Activated CD4-positive, alpha-beta memory T cell treated with anti-CD3 and anti-CD28 coated beads, Interleukin-2, amount 10 ng/mL, durations not matched to agents 7 days and 5 days (primary cell): ENCODE measurements around the gene CTTN. TPM values are rescaled to one million over a fixed set of nuclear protein-coding genes. Genes with fewer than 3 reads are reported as not detected.
A peak's percentile ranks its signal among the peaks of the same experiment; 100 is the strongest.

ENCODE experiments used
- CTCF ChIA-PET: fragments of 350-600 bp; sonication (Branson Sonifier 250); formaldehyde crosslinking; loops from one replicate; lab custom pipeline; 2021; ENCODE audit warnings: antibody characterized with exemption, inconsistent platforms; lab: Charles Lee
- POLR2A ChIA-PET: fragments of 350-600 bp; sonication (Branson Sonifier 250); formaldehyde crosslinking; loops from one replicate; lab custom pipeline; 2021; ENCODE audit warnings: antibody characterized with exemption; lab: Charles Lee
- DNase-seq: peaks from one replicate; pipeline ENCODE4 v3.0.0-alpha.2; 2020
- H3K27ac Mint-ChIP-seq: one replicate; pipeline ENCODE4 v1.8.0; 2021; ENCODE audit warnings: mild to moderate bottlenecking, mixed read lengths
- H3K27me3 Mint-ChIP-seq: one replicate; pipeline ENCODE4 v1.8.0; 2021; ENCODE audit warnings: mixed read lengths
- H3K36me3 Mint-ChIP-seq: one replicate; pipeline ENCODE4 v1.8.0; 2021; ENCODE audit warnings: low read depth, mixed read lengths
- H3K4me1 Mint-ChIP-seq: one replicate; pipeline ENCODE4 v1.8.0; 2021; ENCODE audit warnings: mixed read lengths
- H3K4me3 Mint-ChIP-seq: one replicate; pipeline ENCODE4 v1.8.0; 2021; ENCODE audit warnings: mild to moderate bottlenecking, mixed read lengths
- H3K9me3 Mint-ChIP-seq: one replicate; pipeline ENCODE4 v1.8.0; 2021; ENCODE audit warnings: mixed read lengths
- total RNA-seq, 2 experiments: library from RNA; stranded (reverse); gene quantifications; one replicate each; pipeline ENCODE4 v1.2.3, GENCODE V29; 2021

CTTN gene
- total RNA-seq, result 1 to 10 TPM; 1.7 to 1.9 TPM

GRCh38 chr11:70397983-70398833 is at the start of gene CTTN:
Gene CTTN (plus strand): TSS chr11:70398529. CDS start chr11:70407298, 8,769 bp downstream.
- Mint-ChIP-seq H3K27me3 (peaks cover 63% of the 10 kb centered on the region), H3K4me3 (peak within 1 kb of the TSS; percentile 66), H3K36me3 (no peaks in the 10 kb centered on the region), H3K4me1 (peaks cover 21% of the 10 kb centered on the region), H3K9me3 (no peaks in the 10 kb centered on the region), H3K27ac (peak within 1 kb of the TSS; percentile 41)
- DNase-seq, result peak; percentile 63
- ChIA-PET POLR2A (interaction anchor here (1.1 kb wide), 1 partner anchor 34 kb away, joined by 4 read pairs; no protein-coding TSS in a partner anchor), CTCF (no interaction called here)

- Mint-ChIP-seq H3K4me1 (no peaks in the 10 kb centered on the region), H3K4me3 (no peak overlapping the region), H3K27me3 (no peaks in the 10 kb centered on the region), H3K27ac (no peak overlapping the region), H3K9me3 (no peaks in the 10 kb centered on the region), H3K36me3 (peaks cover 20% of the 10 kb centered on the region)
- POLR2A ChIA-PET, result interaction anchor here (1.1 kb wide), 1 partner anchor 9 kb away, joined by 3 read pairs; no protein-coding TSS in a partner anchor
- CTCF ChIA-PET, result interaction anchor here (0.6 kb wide), 1 partner anchor 144 kb away, joined by 3 read pairs; no protein-coding TSS in a partner anchor
- no peak for DNase-seq
Observed at GRCh38 chr11:70348608-70349007, 49.7 kb upstream of the CTTN start.

- CTCF ChIA-PET, result no interaction called here
- H3K9me3 Mint-ChIP-seq, result no peaks in the 10 kb centered on the region
- no peaks in the 10 kb centered on the region for H3K27me3 Mint-ChIP-seq
- peaks cover 29% of the 10 kb centered on the region for H3K36me3 Mint-ChIP-seq
- no peak overlapping the region for H3K27ac Mint-ChIP-seq
- POLR2A ChIA-PET, result no interaction called here
- DNase-seq, result no peak
- no peak overlapping the region for H3K4me3 Mint-ChIP-seq
- no peaks in the 10 kb centered on the region for H3K4me1 Mint-ChIP-seq
Observed at GRCh38 chr11:70351646-70352045, 46.7 kb upstream of the CTTN start.

GRCh38 chr11:70352100-70352499 is 46.2 kb upstream of the CTTN start:
- H3K36me3 Mint-ChIP-seq, result peaks cover 33% of the 10 kb centered on the region
- H3K4me3 Mint-ChIP-seq, result no peak overlapping the region
- no peaks in the 10 kb centered on the region for H3K4me1 Mint-ChIP-seq
- ChIA-PET CTCF (no interaction called here), POLR2A (no interaction called here)
- no peaks in the 10 kb centered on the region for H3K27me3 Mint-ChIP-seq
- H3K9me3 Mint-ChIP-seq, result no peaks in the 10 kb centered on the region
- DNase-seq, result no peak
- no peak overlapping the region for H3K27ac Mint-ChIP-seq

- no peak overlapping the region for H3K4me3 Mint-ChIP-seq
- no peaks in the 10 kb centered on the region for H3K9me3 Mint-ChIP-seq
- H3K27me3 Mint-ChIP-seq, result no peaks in the 10 kb centered on the region
- H3K4me1 Mint-ChIP-seq, result no peaks in the 10 kb centered on the region
- POLR2A ChIA-PET, result no interaction called here
- no peak for DNase-seq
- H3K36me3 Mint-ChIP-seq, result peaks cover 33% of the 10 kb centered on the region
- CTCF ChIA-PET, result interaction anchor here (0.6 kb wide), 2 partner anchors 16 to 68 kb away, joined by 5 to 8 read pairs; no protein-coding TSS in a partner anchor
- H3K27ac Mint-ChIP-seq, result no peak overlapping the region
Observed at GRCh38 chr11:70352601-70353000, 45.7 kb upstream of the CTTN start.

- no peak for DNase-seq
- H3K4me1 Mint-ChIP-seq, result no peaks in the 10 kb centered on the region
- H3K4me3 Mint-ChIP-seq, result no peak overlapping the region
- CTCF ChIA-PET, result interaction anchor here (0.6 kb wide), 1 partner anchor 67 kb away, joined by 8 read pairs; no protein-coding TSS in a partner anchor
- no peak overlapping the region for H3K27ac Mint-ChIP-seq
- no peaks in the 10 kb centered on the region for H3K9me3 Mint-ChIP-seq
- H3K27me3 Mint-ChIP-seq, result no peaks in the 10 kb centered on the region
- POLR2A ChIA-PET, result no interaction called here
- H3K36me3 Mint-ChIP-seq, result peaks cover 31% of the 10 kb centered on the region
Observed at GRCh38 chr11:70353329-70353728, 45.0 kb upstream of the CTTN start.

- no peak for DNase-seq
- POLR2A ChIA-PET, result interaction anchor here (1.4 kb wide), 1 partner anchor 10 kb away, joined by 3 read pairs; no protein-coding TSS in a partner anchor
- CTCF ChIA-PET, result no interaction called here
- H3K9me3 Mint-ChIP-seq, result no peaks in the 10 kb centered on the region
- no peaks in the 10 kb centered on the region for H3K27me3 Mint-ChIP-seq
- no peak overlapping the region for H3K27ac Mint-ChIP-seq
- no peaks in the 10 kb centered on the region for H3K4me1 Mint-ChIP-seq
- peaks cover 29% of the 10 kb centered on the region for H3K36me3 Mint-ChIP-seq
- no peak overlapping the region for H3K4me3 Mint-ChIP-seq
Observed at GRCh38 chr11:70353900-70354568, 44.3 kb upstream of the CTTN start.

GRCh38 chr11:70354629-70355028 is 43.7 kb upstream of the CTTN start:
- ChIA-PET CTCF (no interaction called here), POLR2A (interaction anchor here (1.4 kb wide), 1 partner anchor 10 kb away, joined by 3 read pairs; no protein-coding TSS in a partner anchor)
- peaks cover 33% of the 10 kb centered on the region for H3K36me3 Mint-ChIP-seq

GRCh38 chr11:70358753-70359152 is 39.6 kb upstream of the CTTN start:
- Mint-ChIP-seq H3K27me3 (no peaks in the 10 kb centered on the region), H3K4me3 (no peak overlapping the region), H3K27ac (no peak overlapping the region), H3K36me3 (peaks cover 56% of the 10 kb centered on the region), H3K4me1 (no peaks in the 10 kb centered on the region), H3K9me3 (no peaks in the 10 kb centered on the region)
- ChIA-PET POLR2A (no interaction called here), CTCF (no interaction called here)
- no peak for DNase-seq

More at GRCh38 chr11:70354629-70355028, 43.7 kb upstream of the CTTN start:
- no peaks in the 10 kb centered on the region for H3K4me1 Mint-ChIP-seq
- no peaks in the 10 kb centered on the region for H3K9me3 Mint-ChIP-seq
- DNase-seq, result no peak
- H3K4me3 Mint-ChIP-seq, result no peak overlapping the region
- H3K27me3 Mint-ChIP-seq, result no peaks in the 10 kb centered on the region
- no peak overlapping the region for H3K27ac Mint-ChIP-seq

GRCh38 chr11:70359451-70360205 is 38.7 kb upstream of the CTTN start:
- Mint-ChIP-seq H3K27me3 (peaks cover 1% of the 10 kb centered on the region), H3K9me3 (no peaks in the 10 kb centered on the region), H3K4me1 (peaks cover 5% of the 10 kb centered on the region), H3K36me3 (peaks cover 55% of the 10 kb centered on the region), H3K4me3 (no peak overlapping the region), H3K27ac (no peak overlapping the region)
- DNase-seq, result no peak
- ChIA-PET POLR2A (no interaction called here), CTCF (no interaction called here)

- Mint-ChIP-seq H3K27me3 (peaks cover 1% of the 10 kb centered on the region), H3K9me3 (no peaks in the 10 kb centered on the region), H3K36me3 (peaks cover 58% of the 10 kb centered on the region), H3K4me3 (no peak overlapping the region), H3K4me1 (peaks cover 11% of the 10 kb centered on the region), H3K27ac (no peak overlapping the region)
- CTCF ChIA-PET, result no interaction called here
- POLR2A ChIA-PET, result interaction anchor here (0.6 kb wide), 1 partner anchor 664 kb away, joined by 3 read pairs; no protein-coding TSS in a partner anchor
- DNase-seq, result no peak
Observed at GRCh38 chr11:70360211-70360610, 38.1 kb upstream of the CTTN start.

GRCh38 chr11:70364178-70364577 is 34.2 kb upstream of the CTTN start:
- Mint-ChIP-seq H3K9me3 (no peaks in the 10 kb centered on the region), H3K27me3 (peaks cover 5% of the 10 kb centered on the region), H3K4me1 (peaks cover 31% of the 10 kb centered on the region), H3K27ac (no peak overlapping the region), H3K4me3 (no peak overlapping the region), H3K36me3 (peaks cover 55% of the 10 kb centered on the region)
- POLR2A ChIA-PET, result interaction anchor here (1.5 kb wide), 2 partner anchors 9 to 35 kb away, joined by 3 to 4 read pairs; partner anchors contain the start of gene CTTN
- DNase-seq, result no peak
- CTCF ChIA-PET, result no interaction called here
